Germinal center (tissue), 1 donor: ENCODE measurements around the gene KCNQ1OT1.

Experiments
- DNase-seq: peaks from one replicate; pipeline ENCODE4 v3.0.0; 2012; ENCODE audit warnings: mixed read lengths, low spot score

KCNQ1OT1 gene

GRCh38 chr11:2570211-2570811 lies 129.5 kb downstream of the KCNQ1OT1 start:
- no peak for DNase-seq

DNA sequence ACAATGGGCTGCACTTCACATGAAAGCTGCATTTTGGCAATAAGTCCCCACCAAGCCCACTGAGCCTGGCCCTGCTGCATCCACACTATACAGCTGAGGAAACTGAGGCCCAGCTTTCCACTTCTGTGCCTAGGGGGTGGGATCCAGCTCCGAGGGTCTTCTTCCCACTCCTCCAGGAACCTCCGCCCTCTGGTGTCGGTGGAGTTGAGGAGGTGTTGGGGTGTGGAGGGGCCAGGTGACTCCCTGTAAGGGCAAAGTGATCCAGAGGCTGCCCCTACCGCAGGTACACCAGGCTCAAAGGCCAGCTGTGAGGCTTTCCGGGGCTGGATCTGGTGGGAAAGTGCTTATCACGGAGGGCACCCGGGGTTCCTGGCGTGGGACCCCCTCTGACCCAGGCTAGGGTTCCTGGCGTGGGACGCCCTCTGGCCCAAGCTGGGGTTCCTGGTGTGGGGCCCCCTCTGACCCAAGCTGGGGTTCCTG lies 130.0 kb downstream of the KCNQ1OT1 start:
- no peak for DNase-seq

DNA sequence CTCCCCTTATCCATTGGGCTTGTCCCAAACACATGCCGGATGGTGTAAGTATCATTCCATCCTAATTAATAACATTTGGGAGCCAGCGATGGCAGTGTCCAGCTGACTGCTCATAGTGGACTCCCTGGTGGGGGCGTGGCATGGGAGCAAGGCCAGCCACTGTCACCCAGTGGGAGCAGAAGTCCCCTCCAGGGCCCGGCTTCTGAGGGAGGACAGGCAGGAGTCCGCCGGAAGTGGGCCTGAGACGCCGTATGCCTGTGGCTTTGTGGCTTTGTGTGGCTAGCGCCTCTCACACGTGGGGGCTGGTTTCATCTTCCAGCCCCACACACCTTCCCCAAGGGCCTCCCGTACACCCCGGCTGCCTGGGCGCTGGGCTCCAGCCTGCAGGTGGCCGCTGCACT lies 130.5 kb downstream of the KCNQ1OT1 start:
- DNase-seq = no peak

- DNase-seq = no peak
Observed at GRCh38 chr11:2567026-2567671, 132.6 kb downstream of the KCNQ1OT1 start.

- DNase-seq = no peak
Observed at GRCh38 chr11:2566223-2567025, 133.4 kb downstream of the KCNQ1OT1 start.

DNA sequence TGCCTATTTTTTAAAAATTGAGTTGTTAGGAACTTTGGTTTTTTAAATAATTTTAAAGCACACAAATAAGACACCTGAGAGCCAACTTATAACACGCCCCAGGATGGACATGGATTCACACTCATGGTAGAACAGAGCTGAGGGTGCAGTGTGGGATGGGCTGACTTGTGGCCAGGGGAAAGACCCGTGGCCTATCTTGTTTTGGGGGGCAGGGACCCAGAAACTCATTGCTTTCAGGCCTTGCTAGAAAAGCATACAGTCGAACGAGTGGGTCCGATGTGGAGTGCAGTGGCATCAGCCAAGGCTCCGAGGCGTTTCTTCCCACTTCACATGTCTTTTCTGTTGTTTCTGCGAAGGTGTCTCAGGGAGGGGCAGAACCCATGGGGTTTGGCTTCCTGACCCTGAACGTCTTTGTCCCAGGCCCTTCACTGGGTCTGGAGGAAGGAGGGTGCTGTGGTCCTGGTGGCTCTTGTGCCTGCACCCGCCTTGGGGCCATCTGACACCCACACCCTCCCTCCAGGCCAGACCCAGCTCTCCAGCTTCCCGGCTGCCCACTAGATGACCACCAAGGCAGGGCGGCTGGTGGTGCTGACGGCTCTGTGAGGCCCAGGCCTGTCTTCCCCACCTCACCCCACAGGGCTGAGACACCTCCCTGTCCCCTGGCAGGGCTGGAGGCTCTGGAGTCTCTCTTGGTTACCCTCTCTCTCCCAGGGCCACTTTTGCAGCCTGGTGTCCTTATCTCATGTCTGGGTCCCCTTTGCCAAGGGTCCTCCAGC lies 134.2 kb downstream of the KCNQ1OT1 start:
- DNase-seq = no peak

GRCh38 chr11:2564588-2565425 lies 135.0 kb downstream of the KCNQ1OT1 start:
- DNase-seq = no peak

- no peak for DNase-seq
Observed at GRCh38 chr11:2564008-2564530, 135.7 kb downstream of the KCNQ1OT1 start.

DNA sequence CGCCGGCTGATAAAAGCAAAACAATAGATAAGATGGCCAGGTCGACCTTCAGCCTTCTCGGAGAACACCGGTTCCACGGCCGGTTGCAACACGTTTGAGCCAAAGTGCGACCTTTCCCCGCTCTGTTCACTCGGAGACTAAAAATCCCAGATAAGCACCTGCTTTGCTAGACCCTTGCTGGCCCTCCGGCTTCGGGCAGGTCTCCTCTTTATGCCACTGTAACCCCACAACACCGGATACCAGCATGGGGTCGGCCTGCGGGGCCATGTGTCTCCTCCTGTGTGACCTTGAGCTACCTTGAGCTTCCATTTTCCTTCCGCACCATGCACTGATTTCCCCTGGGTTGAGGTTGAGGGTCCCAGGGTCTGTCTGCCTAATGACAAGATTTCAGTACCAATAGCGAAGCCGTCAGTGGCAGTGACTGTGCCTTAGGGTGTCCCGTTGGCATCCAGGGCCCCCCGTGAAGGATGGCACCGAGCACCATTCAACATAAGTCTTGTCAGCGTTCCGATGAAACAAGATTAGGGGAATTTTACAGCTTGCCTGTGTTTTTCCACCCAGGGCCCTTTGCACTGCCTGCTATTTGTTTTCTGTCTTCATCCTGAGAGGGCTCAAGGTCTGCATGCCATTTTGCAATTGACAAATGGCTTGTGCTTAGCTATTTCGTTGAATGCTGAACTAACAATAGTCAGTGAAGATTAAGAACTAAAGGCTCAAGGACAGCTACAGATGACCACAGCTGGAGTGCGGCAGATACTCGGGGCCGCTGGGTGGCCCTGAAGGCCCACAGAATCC lies 136.4 kb downstream of the KCNQ1OT1 start:
- DNase-seq = no peak

DNA sequence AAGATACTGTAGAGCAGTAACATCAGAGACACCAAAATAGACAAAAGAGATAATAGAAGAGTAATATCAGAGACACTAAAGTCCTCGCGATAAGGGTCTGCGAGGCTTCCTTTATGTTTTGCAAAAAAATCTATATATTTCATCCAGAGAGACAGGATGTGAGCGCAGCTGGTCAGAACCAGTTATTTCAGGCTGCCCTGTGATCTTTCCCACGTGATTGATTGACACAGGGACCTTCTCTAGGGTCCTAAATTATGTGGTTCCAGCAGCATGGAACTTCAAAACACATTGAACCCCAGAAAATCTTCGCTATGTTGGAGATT lies 136.9 kb downstream of the KCNQ1OT1 start:
- DNase-seq = no peak

DNA sequence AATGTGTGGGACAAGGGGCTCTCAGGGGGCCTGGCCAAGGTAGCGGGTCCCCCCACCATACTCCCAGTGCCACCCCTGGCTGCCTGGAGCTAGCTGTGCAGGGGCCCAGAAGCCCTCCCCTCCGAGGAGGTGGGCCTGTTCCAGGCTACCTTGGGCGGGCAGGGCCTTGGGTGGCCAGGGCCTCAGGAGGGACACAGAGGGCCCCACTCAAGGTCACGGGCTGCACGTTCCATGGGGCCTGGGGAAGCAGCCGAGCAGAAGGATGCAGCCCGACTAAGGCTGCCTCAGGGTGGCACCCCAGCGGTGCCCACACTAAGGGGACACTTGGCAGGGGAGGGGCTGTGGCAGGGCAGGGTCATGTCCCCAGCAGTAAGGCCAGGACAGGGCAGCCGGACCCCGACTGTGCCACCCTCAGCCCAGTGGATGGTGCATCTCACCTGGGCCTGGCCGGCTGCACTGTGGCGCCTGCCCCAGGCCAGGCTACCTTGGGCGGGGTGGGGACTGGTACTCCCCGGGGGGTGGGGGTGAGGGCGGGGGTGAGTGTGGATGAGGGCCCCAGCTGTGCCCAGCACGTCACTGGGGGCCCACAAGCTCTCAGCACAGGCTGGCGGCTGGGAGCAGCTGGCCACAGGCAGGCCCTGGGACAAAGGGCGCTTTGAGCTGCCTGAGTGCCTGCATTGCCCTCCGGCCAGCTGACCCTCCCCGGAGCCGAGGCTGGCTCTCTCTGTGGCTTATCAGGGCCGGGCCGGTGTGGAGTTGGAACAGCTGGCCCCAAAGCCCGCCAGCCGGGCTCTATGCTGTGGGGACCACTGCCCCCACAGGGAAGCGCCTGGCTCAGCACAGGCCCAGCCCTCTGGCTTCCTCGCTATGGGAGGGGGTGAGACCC lies 137.9 kb downstream of the KCNQ1OT1 start:
- no peak for DNase-seq

GRCh38 chr11:2559527-2560311 lies 140.1 kb downstream of the KCNQ1OT1 start:
- no peak for DNase-seq

DNA sequence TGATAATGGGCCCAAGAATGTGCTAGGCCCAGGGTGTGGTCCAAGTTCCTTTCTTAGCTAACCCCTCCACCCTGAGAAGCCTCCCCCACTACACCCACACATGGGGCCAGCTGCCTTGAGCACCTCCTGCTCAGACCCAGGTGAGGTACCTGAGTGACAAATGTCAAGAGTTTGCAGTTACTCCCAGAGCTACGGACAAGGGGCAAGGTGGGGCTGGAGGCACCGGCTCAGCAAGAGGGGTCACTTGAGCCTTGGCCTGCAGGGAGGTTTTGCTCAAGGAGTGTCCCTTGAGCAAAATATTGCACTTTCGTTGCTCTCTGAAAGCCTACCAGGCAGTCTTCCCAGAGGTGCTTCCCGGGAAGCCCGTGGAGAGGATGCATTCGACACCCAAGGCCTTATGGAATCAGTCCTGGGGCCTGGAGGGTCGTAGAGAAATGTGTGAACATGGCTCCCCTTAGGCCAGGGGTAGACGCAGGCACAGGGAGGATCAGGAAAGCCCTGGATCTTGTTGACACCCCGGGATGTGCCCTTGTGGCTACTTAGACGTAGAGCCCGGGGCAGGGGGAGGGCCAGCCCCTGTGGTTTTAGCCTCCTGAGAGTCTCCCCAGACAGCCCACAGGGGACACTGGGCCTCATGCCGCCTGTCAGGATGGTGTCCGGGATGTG lies 140.8 kb downstream of the KCNQ1OT1 start:
- no peak for DNase-seq

DNA sequence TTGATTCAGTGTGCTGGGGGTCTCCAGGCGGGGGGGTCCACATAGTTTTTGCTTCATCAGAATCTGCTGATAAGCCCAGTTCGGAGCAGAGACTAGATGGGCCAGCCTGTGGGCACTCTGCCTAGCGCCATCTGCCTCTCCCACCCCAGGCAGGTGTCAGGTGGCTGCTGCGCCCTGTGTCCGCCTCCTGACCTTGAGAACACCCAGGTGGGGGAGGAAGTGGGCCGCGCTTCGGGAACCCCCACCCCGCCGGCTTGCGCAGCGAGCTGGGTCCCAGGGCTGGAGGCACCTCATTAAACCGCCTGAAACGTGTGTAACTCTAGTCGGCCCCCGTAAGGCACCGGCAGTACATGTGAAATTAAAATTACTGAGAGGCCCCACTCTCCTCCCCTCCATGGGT lies 141.4 kb downstream of the KCNQ1OT1 start:
- no peak for DNase-seq
